SK-N-SH (cell line): ENCODE results near the gene LDB2.

Source experiments
- CTCF ChIP-seq: fragments of 200-600 bp; sonication (generic); IDR thresholded peaks from 2 replicates; pipeline ENCODE4 v1.6.1; 2017; ENCODE audit warnings: antibody characterized with exemption, mild to moderate bottlenecking, moderate library complexity
- EZH2phosphoT487 ChIP-seq: fragments of 200-600 bp; sonication (generic); IDR thresholded peaks from 2 replicates; pipeline ENCODE4 v1.6.1; 2017; ENCODE audit warnings: low read depth, mixed run types, mild to moderate bottlenecking, antibody characterized with exemption, moderate library complexity, borderline replicate concordance
- FOXJ3 ChIP-seq: sonication (generic); formaldehyde crosslinking; IDR thresholded peaks from 2 replicates; pipeline ENCODE4 v1.5.1; 2020; ENCODE audit warnings: mild to moderate bottlenecking, missing genetic modification reagents
- GABPA ChIP-seq: IDR thresholded peaks from 2 replicates; pipeline ENCODE4 v1.4.0; 2012; ENCODE audit warnings: low read depth, mild to moderate bottlenecking
- JUND ChIP-seq: IDR thresholded peaks from 2 replicates; pipeline ENCODE4 v1.4.0; 2012
- NFIC ChIP-seq: IDR thresholded peaks from 2 replicates; pipeline ENCODE4 v1.4.0; 2012; ENCODE audit warnings: borderline replicate concordance
- PBX3 ChIP-seq: IDR thresholded peaks from 2 replicates; pipeline ENCODE4; 2012
- POLR2AphosphoS5 ChIP-seq: IDR thresholded peaks from 2 replicates; pipeline ENCODE4 v1.6.1; 2012; ENCODE audit warnings: low read depth, low read length
- RFX5 ChIP-seq: IDR thresholded peaks from 2 replicates; pipeline ENCODE4 v1.6.1; 2012; ENCODE audit warnings: mild to moderate bottlenecking, improper control_type of control experiment, low read length
- YY1 ChIP-seq: IDR thresholded peaks from 2 replicates; pipeline ENCODE4 v1.4.0; 2012; ENCODE audit warnings: low read depth, mild to moderate bottlenecking
- TF ChIP-seq, protein P1 (sequence below): IDR thresholded peaks from 2 replicates; pipeline ENCODE4 v1.6.1; 2012; ENCODE audit warnings: mild to moderate bottlenecking, low read depth, low read length, moderate library complexity
- TF ChIP-seq, protein P2 (sequence below): IDR thresholded peaks from 2 replicates; pipeline ENCODE4 v1.4.0; 2012; ENCODE audit warnings: low read depth

GRCh38 chr4:16889945-16890344, 8.5 kb downstream of the LDB2 start:
- TF ChIP-seq, protein P1, sequence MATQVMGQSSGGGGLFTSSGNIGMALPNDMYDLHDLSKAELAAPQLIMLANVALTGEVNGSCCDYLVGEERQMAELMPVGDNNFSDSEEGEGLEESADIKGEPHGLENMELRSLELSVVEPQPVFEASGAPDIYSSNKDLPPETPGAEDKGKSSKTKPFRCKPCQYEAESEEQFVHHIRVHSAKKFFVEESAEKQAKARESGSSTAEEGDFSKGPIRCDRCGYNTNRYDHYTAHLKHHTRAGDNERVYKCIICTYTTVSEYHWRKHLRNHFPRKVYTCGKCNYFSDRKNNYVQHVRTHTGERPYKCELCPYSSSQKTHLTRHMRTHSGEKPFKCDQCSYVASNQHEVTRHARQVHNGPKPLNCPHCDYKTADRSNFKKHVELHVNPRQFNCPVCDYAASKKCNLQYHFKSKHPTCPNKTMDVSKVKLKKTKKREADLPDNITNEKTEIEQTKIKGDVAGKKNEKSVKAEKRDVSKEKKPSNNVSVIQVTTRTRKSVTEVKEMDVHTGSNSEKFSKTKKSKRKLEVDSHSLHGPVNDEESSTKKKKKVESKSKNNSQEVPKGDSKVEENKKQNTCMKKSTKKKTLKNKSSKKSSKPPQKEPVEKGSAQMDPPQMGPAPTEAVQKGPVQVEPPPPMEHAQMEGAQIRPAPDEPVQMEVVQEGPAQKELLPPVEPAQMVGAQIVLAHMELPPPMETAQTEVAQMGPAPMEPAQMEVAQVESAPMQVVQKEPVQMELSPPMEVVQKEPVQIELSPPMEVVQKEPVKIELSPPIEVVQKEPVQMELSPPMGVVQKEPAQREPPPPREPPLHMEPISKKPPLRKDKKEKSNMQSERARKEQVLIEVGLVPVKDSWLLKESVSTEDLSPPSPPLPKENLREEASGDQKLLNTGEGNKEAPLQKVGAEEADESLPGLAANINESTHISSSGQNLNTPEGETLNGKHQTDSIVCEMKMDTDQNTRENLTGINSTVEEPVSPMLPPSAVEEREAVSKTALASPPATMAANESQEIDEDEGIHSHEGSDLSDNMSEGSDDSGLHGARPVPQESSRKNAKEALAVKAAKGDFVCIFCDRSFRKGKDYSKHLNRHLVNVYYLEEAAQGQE = no peak
- TF ChIP-seq JUND (no peak), YY1 (no peak), CTCF (no peak), POLR2AphosphoS5 (no peak), EZH2phosphoT487 (no peak), NFIC (no peak), FOXJ3 (CRISPR knock-in tag) (no peak), GABPA (no peak), PBX3 (no peak), RFX5 (no peak)
- TF ChIP-seq, protein P2, sequence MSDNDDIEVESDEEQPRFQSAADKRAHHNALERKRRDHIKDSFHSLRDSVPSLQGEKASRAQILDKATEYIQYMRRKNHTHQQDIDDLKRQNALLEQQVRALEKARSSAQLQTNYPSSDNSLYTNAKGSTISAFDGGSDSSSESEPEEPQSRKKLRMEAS = no peak
